Endothelial cell of umbilical vein (primary cell): ENCODE results near the gene RAP1GDS1. TPM values are rescaled to one million over a fixed set of nuclear protein-coding genes. Genes with fewer than 3 reads are reported as not detected.

ENCODE experiments used
- BruUV-seq: library from RNA; stranded (reverse); fragments of 400-500 nt; replicated peaks from 2 replicates; lab custom pipeline; 2021; lab: Mats Ljungman, UMichigan
- CTCF ChIA-PET: fragments of 300-600, 350-600 bp; sonication (Branson Sonifier 250); formaldehyde crosslinking; loops from one replicate; lab custom pipeline; 2021; ENCODE audit warnings: antibody characterized with exemption, inconsistent platforms; lab: Charles Lee
- POLR2A ChIA-PET: fragments of 300-600, 350-600 bp; sonication (Branson Sonifier 250); formaldehyde crosslinking; loops from one replicate; lab custom pipeline; 2021; ENCODE audit warnings: antibody characterized with exemption, inconsistent platforms; lab: Charles Lee
- DNase-seq: peaks from one replicate; pipeline ENCODE4 v3.0.0-alpha.2; 2011; ENCODE audit warnings: low read depth, low spot score
- FAIRE-seq: peaks from 2 replicates; lab custom pipeline; 2011; peaks lifted over from hg19 to GRCh38; lab: Jason Lieb, UNC
- H2AFZ ChIP-seq: 2 replicates; pipeline ENCODE4 v1.6.0; 2012; ENCODE audit warnings: low read depth, low read length, control low read depth, inconsistent platforms
- H3K27ac ChIP-seq: 2 replicates; pipeline ENCODE4 v1.5.1; 2011; ENCODE audit warnings: low read depth, mild to moderate bottlenecking, control low read depth, low read length, moderate library complexity; ENCODE audit not compliant: insufficient read depth
- H3K27me3 ChIP-seq, 2 experiments: 2 replicates each; pipeline versions ENCODE4 v1.6.0 to v1.6.1; 2011; ENCODE audit warnings: low read length in 2 of 2, mixed read lengths in 1 of 2; ENCODE audit not compliant: control insufficient read depth in 2 of 2, insufficient read depth in 2 of 2
- H3K36me3 ChIP-seq, 2 experiments: 2 replicates in 1 of 2; 3 replicates in 1 of 2; pipeline ENCODE4 v1.5.1; 2011; ENCODE audit warnings: low read length in 2 of 2, mild to moderate bottlenecking in 1 of 2, moderate library complexity in 1 of 2; ENCODE audit not compliant: control insufficient read depth in 2 of 2, insufficient read depth in 2 of 2; ENCODE audit errors: extremely low read depth in 1 of 2
- H3K4me1 ChIP-seq: 3 replicates; pipeline ENCODE4 v1.5.1; 2011; ENCODE audit warnings: mild to moderate bottlenecking, low read length; ENCODE audit not compliant: control insufficient read depth, insufficient read depth; ENCODE audit errors: extremely low read depth
- H3K4me2 ChIP-seq: 2 replicates; pipeline ENCODE4 v1.6.1; 2011; ENCODE audit warnings: low read length, control low read depth, mixed read lengths; ENCODE audit not compliant: insufficient read depth
- H3K4me3 ChIP-seq, 3 experiments: fragments of 200-600 bp in 1 of 3; sonication (generic), shearing (Covaris generic) in 1 of 3; replicated peaks in 1 of 3; 2 replicates each; pipeline ENCODE4 v1.5.1; 2011 to 2016; ENCODE audit warnings: control low read depth in 3 of 3, low read length in 3 of 3, mild to moderate bottlenecking in 2 of 3, inconsistent platforms in 1 of 3, low read depth in 1 of 3, moderate library complexity in 1 of 3; ENCODE audit not compliant: insufficient read depth in 1 of 3
- H3K79me2 ChIP-seq: 2 replicates; pipeline ENCODE4 v1.6.0; 2012; ENCODE audit warnings: low read length, inconsistent platforms; ENCODE audit not compliant: control insufficient read depth, insufficient read depth
- H3K9ac ChIP-seq: replicated peaks from 2 replicates; pipeline ENCODE3; 2011; ENCODE audit warnings: low read length, control low read depth; ENCODE audit not compliant: insufficient read depth; ENCODE audit errors: extremely low read depth
- H3K9me1 ChIP-seq: replicated peaks from 3 replicates; pipeline ENCODE4 v1.6.0; 2011; ENCODE audit warnings: mild to moderate bottlenecking, low read length; ENCODE audit not compliant: control insufficient read depth, insufficient read depth; ENCODE audit errors: extremely low read depth
- H3K9me3 ChIP-seq: replicated peaks from 2 replicates; pipeline ENCODE4 v1.5.1; 2012; ENCODE audit warnings: low read length, inconsistent platforms; ENCODE audit not compliant: control insufficient read depth, insufficient read depth
- H4K20me1 ChIP-seq: replicated peaks from 2 replicates; pipeline ENCODE3; 2011; ENCODE audit warnings: mild to moderate bottlenecking, low read length; ENCODE audit not compliant: control insufficient read depth, insufficient read depth; ENCODE audit errors: extremely low read depth
- EZH2 ChIP-seq: IDR thresholded peaks from 2 replicates; pipeline ENCODE4 v1.6.1; 2012; ENCODE audit warnings: borderline replicate concordance, low read depth, mild to moderate bottlenecking, moderate library complexity, low read length, inconsistent platforms; ENCODE audit not compliant: severe bottlenecking
- FOS ChIP-seq: IDR thresholded peaks from 2 replicates; pipeline ENCODE4 v1.6.1; 2011; ENCODE audit warnings: mild to moderate bottlenecking, low read length, moderate library complexity, borderline replicate concordance; ENCODE audit not compliant: insufficient read depth
- GATA2 ChIP-seq: IDR thresholded peaks from 2 replicates; pipeline ENCODE4 v1.7.0; 2011; ENCODE audit warnings: low read depth, mild to moderate bottlenecking, moderate library complexity, mixed read lengths, low read length; ENCODE audit not compliant: insufficient read length, insufficient read depth
- JUN ChIP-seq: IDR thresholded peaks from 2 replicates; pipeline ENCODE4 v1.6.1; 2011; ENCODE audit warnings: borderline replicate concordance, low read depth; ENCODE audit not compliant: insufficient read length, insufficient read depth
- MYC ChIP-seq: IDR thresholded peaks from one replicate; pipeline ENCODE4 v1.6.1; 2011; ENCODE audit warnings: mild to moderate bottlenecking, low read depth, low read length
- POLR2A ChIP-seq: IDR thresholded peaks from 2 replicates; pipeline ENCODE4 v1.6.1; 2012; ENCODE audit warnings: low read depth, mild to moderate bottlenecking, control low read depth, low read length
- POLR2AphosphoS5 ChIP-seq: IDR thresholded peaks from 2 replicates; pipeline ENCODE4 v1.6.1; 2012; ENCODE audit warnings: low read depth, mild to moderate bottlenecking, control low read depth, low read length, moderate library complexity; ENCODE audit not compliant: insufficient read depth
- dilution Hi-C: fragments of 300-500 bp; cut with MboI; formaldehyde crosslinking; loops from one replicate; pipeline ENCODE4 v1.15.0; 2019; ENCODE audit warnings: low sequenced_read_pairs; ENCODE audit not compliant: extremely low pct_ligation_motif_present
- intact Hi-C: fragments of 100-400 bp; cut with micrococcal nuclease; formaldehyde crosslinking; loops from one replicate; pipeline ENCODE4 v1.10.0; 2022
- polyA plus RNA-seq, 4 experiments: library from polyadenylated mRNA; depleted of rRNA in 3 of 4; stranded (reverse) in 3 of 4; unstranded in 1 of 4; fragments of >200 nt; gene quantifications; 2 replicates each; pipeline versions ENCODE4 v1.2.1 to v1.2.3, GENCODE V29; 2011 to 2012; ENCODE audit warnings: missing spikeins in 1 of 4
- total RNA-seq: library from RNA; stranded (reverse); gene quantifications from 2 replicates; pipeline ENCODE4 v1.2.3, GENCODE V29; 2021
- TF ChIP-seq, protein P1 (sequence below): IDR thresholded peaks from 2 replicates; pipeline ENCODE4 v1.6.1; 2011; ENCODE audit not compliant: insufficient read depth, insufficient read length
- TF ChIP-seq, protein P2 (sequence below), 2 donors: IDR thresholded peaks; 1 replicate in 1 of 2; 2 replicates in 1 of 2; pipeline ENCODE4 v1.5.1; 2011; ENCODE audit warnings: low read length in 2 of 2, mild to moderate bottlenecking in 2 of 2, moderate library complexity in 2 of 2, control low read depth in 1 of 2, inconsistent platforms in 1 of 2, low read depth in 1 of 2; ENCODE audit not compliant: insufficient read depth in 1 of 2; ENCODE audit errors: extremely low read depth in 1 of 2

RAP1GDS1 gene
- total and polyA plus RNA-seq, 2 donors (not counting 3 experiments of a cell fraction or from before 2014, with no cell fraction given), result 17.6 to 52.8 TPM

DNA sequence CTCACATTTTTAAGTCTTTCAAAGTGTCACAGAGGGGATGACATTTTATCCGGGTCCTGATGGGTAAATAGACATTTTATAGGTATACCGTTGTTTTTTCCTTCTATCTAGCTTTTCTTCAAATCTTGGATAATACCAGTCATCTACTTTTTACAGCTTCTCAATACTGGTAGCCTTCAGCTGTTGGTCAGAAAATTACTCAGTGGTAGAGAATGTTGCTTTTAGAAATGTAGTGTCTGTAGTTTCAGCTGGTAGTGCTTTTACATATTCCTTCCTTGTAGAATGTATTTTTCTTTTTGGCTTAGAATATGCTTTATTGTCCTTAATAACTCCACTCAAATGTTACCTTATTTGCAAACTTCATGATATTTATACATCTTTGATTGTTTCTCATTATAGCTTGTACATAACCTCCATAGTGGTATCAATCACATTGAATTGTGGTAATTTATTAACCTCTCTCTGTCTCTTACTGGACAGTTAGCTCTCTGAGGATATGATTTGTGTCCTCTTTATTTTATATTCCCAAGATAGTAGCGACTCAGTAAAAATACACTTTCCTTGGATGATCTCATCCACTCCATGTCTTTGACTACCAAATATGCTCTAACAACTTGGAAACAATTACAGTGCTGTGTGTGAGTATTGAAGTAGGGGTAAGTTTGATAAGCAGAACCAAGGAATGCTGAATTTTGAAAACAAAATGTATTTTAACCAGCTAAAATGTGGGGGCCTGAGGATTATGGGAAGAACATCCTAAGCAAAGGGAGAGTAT is 53.8 kb downstream of the RAP1GDS1 start:
- Histone ChIP-seq H4K20me1 (no peaks in the 10 kb centered on the region), H3K36me3 (no peaks in the 10 kb centered on the region), H3K27me3 (no peaks in the 10 kb centered on the region), H3K79me2 (peaks cover 15% of the 10 kb centered on the region), H3K9me1 (no peaks in the 10 kb centered on the region), H3K4me3 (no peak overlapping the region), H3K27ac (no peak overlapping the region), H3K4me2 (no peak overlapping the region), H3K4me1 (peaks cover 14% of the 10 kb centered on the region), H2AFZ (no peak overlapping the region), H3K9ac (no peak overlapping the region), H3K9me3 (no peaks in the 10 kb centered on the region)
- dilution Hi-C loops, result no loop called here
- BruUV-seq, result no TSS peak
- ChIA-PET POLR2A (no interaction called here), CTCF (interaction anchor here (1.0 to 1.3 kb wide), 3 partner anchors 20 to 22 kb away, joined by 3 read pairs; no protein-coding TSS in a partner anchor)
- intact Hi-C loops, result no loop called here
- no peak for FAIRE-seq
- no peak for DNase-seq
- no peak for TF ChIP-seq POLR2A
- TF ChIP-seq, protein P1, sequence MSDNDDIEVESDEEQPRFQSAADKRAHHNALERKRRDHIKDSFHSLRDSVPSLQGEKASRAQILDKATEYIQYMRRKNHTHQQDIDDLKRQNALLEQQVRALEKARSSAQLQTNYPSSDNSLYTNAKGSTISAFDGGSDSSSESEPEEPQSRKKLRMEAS, result no peak
- TF ChIP-seq MYC, result no peak
- no peak for TF ChIP-seq FOS
- no peak for TF ChIP-seq EZH2
- TF ChIP-seq GATA2, result no peak
- TF ChIP-seq, protein P2, sequence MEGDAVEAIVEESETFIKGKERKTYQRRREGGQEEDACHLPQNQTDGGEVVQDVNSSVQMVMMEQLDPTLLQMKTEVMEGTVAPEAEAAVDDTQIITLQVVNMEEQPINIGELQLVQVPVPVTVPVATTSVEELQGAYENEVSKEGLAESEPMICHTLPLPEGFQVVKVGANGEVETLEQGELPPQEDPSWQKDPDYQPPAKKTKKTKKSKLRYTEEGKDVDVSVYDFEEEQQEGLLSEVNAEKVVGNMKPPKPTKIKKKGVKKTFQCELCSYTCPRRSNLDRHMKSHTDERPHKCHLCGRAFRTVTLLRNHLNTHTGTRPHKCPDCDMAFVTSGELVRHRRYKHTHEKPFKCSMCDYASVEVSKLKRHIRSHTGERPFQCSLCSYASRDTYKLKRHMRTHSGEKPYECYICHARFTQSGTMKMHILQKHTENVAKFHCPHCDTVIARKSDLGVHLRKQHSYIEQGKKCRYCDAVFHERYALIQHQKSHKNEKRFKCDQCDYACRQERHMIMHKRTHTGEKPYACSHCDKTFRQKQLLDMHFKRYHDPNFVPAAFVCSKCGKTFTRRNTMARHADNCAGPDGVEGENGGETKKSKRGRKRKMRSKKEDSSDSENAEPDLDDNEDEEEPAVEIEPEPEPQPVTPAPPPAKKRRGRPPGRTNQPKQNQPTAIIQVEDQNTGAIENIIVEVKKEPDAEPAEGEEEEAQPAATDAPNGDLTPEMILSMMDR (IDR thresholded peaks at IDR 0.05; ENCODE audit: extremely low read depth in 1 of 2, insufficient read depth in 1 of 2, low read depth in 1 of 2, low read length in 2 of 2), result no peak
- TF ChIP-seq JUN, result no peak
- no peak for TF ChIP-seq POLR2AphosphoS5
